Measurements from ENCODE around the gene HIKESHI.

Gene HIKESHI

DNA sequence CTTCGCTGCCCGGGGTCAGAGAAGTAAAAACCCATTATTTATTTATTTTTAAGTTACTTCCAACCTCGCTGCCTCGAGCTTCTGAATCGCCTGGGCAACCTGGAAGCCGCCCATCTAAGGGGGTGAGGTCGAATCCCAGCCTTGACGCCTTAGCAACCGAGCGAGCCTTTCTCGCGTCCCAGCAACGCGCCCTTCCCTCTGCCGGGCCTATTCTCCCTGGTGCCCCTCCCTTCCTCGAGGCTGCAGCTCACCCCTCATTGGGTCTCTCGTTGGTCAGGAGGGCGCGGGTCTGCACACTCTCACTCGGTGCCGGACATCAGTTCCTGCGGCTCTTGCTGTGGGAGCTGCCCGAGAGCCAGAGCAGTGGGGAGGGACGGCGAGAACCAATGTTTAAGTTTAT lies 72.5 kb downstream of the HIKESHI start, which contains the start of gene CCDC81:
Gene CCDC81 (plus strand): TSS at position 302 of the 400 bp plus-strand sequence. CDS start 277 bp downstream, outside the sequence.
- DNase-seq (ENCODE audit: low spot score), result no peak

DNA sequence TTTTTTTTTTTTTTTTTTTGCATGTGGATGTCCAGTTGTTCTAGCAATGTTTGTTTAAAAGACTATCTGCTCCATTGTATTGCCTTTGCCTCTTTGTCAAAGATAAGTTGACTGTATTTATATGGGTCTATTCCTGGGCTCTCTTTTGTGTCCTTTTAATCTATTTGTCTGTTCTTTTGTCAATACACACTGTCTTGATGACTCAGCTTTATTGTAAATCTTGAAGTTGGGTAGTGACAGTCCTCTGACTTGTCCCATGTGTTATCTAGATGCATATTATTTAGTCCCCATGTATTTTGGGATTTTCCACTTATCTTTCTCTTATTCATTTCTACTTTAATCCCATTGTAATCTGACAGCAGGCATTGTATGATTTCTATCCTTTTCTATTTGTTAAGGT lies 75.9 kb downstream of the HIKESHI start:
- DNase-seq (ENCODE audit: low spot score), result no peak

- no peak for DNase-seq (ENCODE audit: low spot score)
Measured at GRCh38 chr11:86380295-86381059, 78.4 kb downstream of the HIKESHI start.

- no peak for DNase-seq (ENCODE audit: low spot score)
Measured at GRCh38 chr11:86383041-86383955, 81.3 kb downstream of the HIKESHI start.

- DNase-seq (ENCODE audit: low spot score), result no peak
Measured at GRCh38 chr11:86386283-86386682, 84.2 kb downstream of the HIKESHI start.

GRCh38 chr11:86386746-86387145 lies 84.7 kb downstream of the HIKESHI start:
- DNase-seq (ENCODE audit: low spot score), result no peak

DNA sequence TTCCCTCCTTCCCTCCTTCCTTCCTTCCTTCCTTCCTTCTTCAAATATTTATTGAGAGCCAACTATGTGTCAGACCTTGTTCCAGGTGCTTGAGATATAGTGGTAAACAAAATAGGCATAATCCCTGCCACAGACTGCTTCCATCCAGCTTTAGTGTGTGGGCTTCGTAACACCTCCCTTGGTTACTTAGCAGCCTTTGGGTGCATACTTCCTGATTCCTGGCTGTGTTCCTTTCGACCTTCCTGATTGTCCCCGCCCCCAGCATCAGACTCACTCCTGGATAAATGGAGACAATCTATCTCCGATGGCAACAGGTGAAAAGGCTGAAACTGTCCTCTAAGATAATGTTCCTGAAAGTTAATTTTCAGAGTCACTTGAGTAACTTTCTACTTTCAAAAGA lies 86.2 kb downstream of the HIKESHI start:
- DNase-seq (ENCODE audit: low spot score), result no peak

DNA sequence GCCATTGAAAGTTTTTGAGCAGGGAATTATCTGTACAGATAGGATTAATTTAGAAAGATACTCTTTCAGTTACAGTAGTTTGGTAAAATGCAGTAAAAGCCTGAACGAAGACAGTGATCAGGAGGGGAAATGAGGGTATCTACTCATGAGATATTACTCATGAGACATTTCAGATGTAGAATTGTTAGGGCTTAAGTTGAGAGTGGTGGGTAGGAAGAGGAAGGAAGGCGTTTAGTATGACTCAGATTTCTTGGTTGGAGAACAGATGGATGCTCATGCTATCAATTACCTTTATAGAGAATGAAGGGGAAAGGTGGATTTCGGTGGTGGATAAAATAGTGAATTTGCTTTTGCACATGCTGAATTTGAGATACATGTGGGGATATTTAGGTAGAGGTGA lies 88.4 kb downstream of the HIKESHI start:
- no peak for DNase-seq (ENCODE audit: low spot score)

- peak; percentile 32 for DNase-seq (ENCODE audit: low spot score)
Measured at GRCh38 chr11:86395061-86395551, 93.1 kb downstream of the HIKESHI start.

Data from globus pallidus (tissue), 1 donor.